ACC112 (cell line): ENCODE results near the gene CALR3.
"Not testable (repeated sequence)": the region's sequence is repeated elsewhere in the genome, so short reads cannot be mapped to it uniquely, and the experiment has no call there.

Source experiments
- H2AFZ ChIP-seq: fragments of 200-600 bp; sonication (generic); one replicate; pipeline ENCODE4 v1.6.0; 2017; ENCODE audit warnings: antibody characterized with exemption, low read length; ENCODE audit not compliant: unreplicated experiment
- H3K27ac ChIP-seq: fragments of 200-600 bp; sonication (generic); 2 replicates; pipeline ENCODE4 v1.5.1; 2014; ENCODE audit warnings: low read depth, mild to moderate bottlenecking, antibody characterized with exemption, low read length, moderate library complexity
- H3K27me3 ChIP-seq: fragments of 200-600 bp; sonication (generic); 2 replicates; pipeline ENCODE4 v1.6.1; 2014; ENCODE audit warnings: mild to moderate bottlenecking, antibody characterized with exemption, low read length, moderate library complexity, mixed read lengths; ENCODE audit not compliant: insufficient read depth
- H3K36me3 ChIP-seq: fragments of 200-600 bp; sonication (generic); 2 replicates; pipeline ENCODE4 v1.6.1; 2016; ENCODE audit warnings: mild to moderate bottlenecking, antibody characterized with exemption, low read length, moderate library complexity, mixed read lengths; ENCODE audit not compliant: insufficient read depth
- H3K4me1 ChIP-seq: fragments of 200-600 bp; sonication (generic); one replicate; pipeline ENCODE4 v1.6.1; 2016; ENCODE audit warnings: low read length, mixed read lengths; ENCODE audit not compliant: insufficient read depth, unreplicated experiment, control insufficient read depth
- H3K4me3 ChIP-seq: fragments of 200-600 bp; sonication (generic); 2 replicates; pipeline ENCODE4 v1.5.1; 2014; ENCODE audit warnings: mild to moderate bottlenecking, low read depth, low read length
- H3K79me2 ChIP-seq: fragments of 200-600 bp; sonication (generic); one replicate; pipeline ENCODE4 v1.6.0; 2016; ENCODE audit warnings: low read length; ENCODE audit not compliant: control insufficient read depth, unreplicated experiment, insufficient read depth

Gene CALR3

GRCh38 chr19:16482745-16483144 is 13.2 kb downstream of the CALR3 start:
- Histone ChIP-seq H3K79me2 (no peaks in the 10 kb centered on the region), H3K36me3 (no peaks in the 10 kb centered on the region), H2AFZ (no peak overlapping the region), H3K4me3 (no peak overlapping the region), H3K27ac (no peak overlapping the region), H3K27me3 (no peaks in the 10 kb centered on the region), H3K4me1 (no peaks in the 10 kb centered on the region)

GRCh38 chr19:16477311-16477710 is 18.7 kb downstream of the CALR3 start:
- Histone ChIP-seq H3K27ac (no peak overlapping the region), H3K79me2 (no peaks in the 10 kb centered on the region), H3K36me3 (no peaks in the 10 kb centered on the region), H3K4me3 (no peak overlapping the region), H3K27me3 (no peaks in the 10 kb centered on the region), H2AFZ (no peak overlapping the region), H3K4me1 (no peaks in the 10 kb centered on the region)

- H3K27me3 ChIP-seq: no peaks in the 10 kb centered on the region
- no peak overlapping the region for H3K4me3 ChIP-seq
- H3K79me2 ChIP-seq: peaks cover 2% of the 10 kb centered on the region
- no peaks in the 10 kb centered on the region for H3K36me3 ChIP-seq
- no peak overlapping the region for H3K27ac ChIP-seq
- H2AFZ ChIP-seq: no peak overlapping the region
- H3K4me1 ChIP-seq: no peaks in the 10 kb centered on the region
These were observed 19.6 kb downstream of the CALR3 start for GRCh38 chr19:16476401-16476800.

GRCh38 chr19:16473875-16474392 is 22.0 kb downstream of the CALR3 start:
- Histone ChIP-seq H3K79me2 (peaks cover 25% of the 10 kb centered on the region), H2AFZ (no peak overlapping the region), H3K27me3 (no peaks in the 10 kb centered on the region), H3K4me3 (no peak overlapping the region), H3K27ac (no peak overlapping the region), H3K36me3 (no peaks in the 10 kb centered on the region), H3K4me1 (no peaks in the 10 kb centered on the region)

- H3K4me3 ChIP-seq: no peak overlapping the region
- no peak overlapping the region for H2AFZ ChIP-seq
- H3K4me1 ChIP-seq: no peaks in the 10 kb centered on the region
These were observed 23.0 kb downstream of the CALR3 start for GRCh38 chr19:16472992-16473391.

GRCh38 chr19:16472559-16472899 is 23.4 kb downstream of the CALR3 start:
- not testable (repeated sequence) for H3K27me3 ChIP-seq, H3K4me1 ChIP-seq, H3K36me3 ChIP-seq
- peak overlapping the region; percentile 85 for H3K4me3 ChIP-seq
- H3K79me2 ChIP-seq: peaks cover 39% of the 10 kb centered on the region
- H3K27ac ChIP-seq: peak overlapping the region; percentile 52; the same call in 1 of the 2 replicates
- peak overlapping the region; percentile 60 for H2AFZ ChIP-seq

More at GRCh38 chr19:16472992-16473391, 23.0 kb downstream of the CALR3 start:
- H3K36me3 ChIP-seq: no peaks in the 10 kb centered on the region
- H3K79me2 ChIP-seq: peaks cover 34% of the 10 kb centered on the region
- no peaks in the 10 kb centered on the region for H3K27me3 ChIP-seq
- no peak overlapping the region for H3K27ac ChIP-seq

GRCh38 chr19:16470911-16471811 is 24.8 kb downstream of the CALR3 start:
- H3K4me1 ChIP-seq: no peaks in the 10 kb centered on the region
- no peak overlapping the region for H2AFZ ChIP-seq
- H3K27ac ChIP-seq: no peak overlapping the region; the same call in 1 of the 2 replicates

GRCh38 chr19:16470541-16470910 is 25.4 kb downstream of the CALR3 start:
- peak overlapping the region; percentile 8; the same call in 1 of the 2 replicates for H3K27ac ChIP-seq
- H2AFZ ChIP-seq: no peak overlapping the region
- H3K36me3 ChIP-seq: no peaks in the 10 kb centered on the region
- peaks cover 54% of the 10 kb centered on the region for H3K79me2 ChIP-seq
- peak overlapping the region; percentile 86 for H3K4me3 ChIP-seq
- no peaks in the 10 kb centered on the region for H3K4me1 ChIP-seq
- no peaks in the 10 kb centered on the region for H3K27me3 ChIP-seq

More at GRCh38 chr19:16470911-16471811, 24.8 kb downstream of the CALR3 start:
- peak overlapping the region; percentile 86 for H3K4me3 ChIP-seq
- H3K79me2 ChIP-seq: peaks cover 50% of the 10 kb centered on the region
- no peaks in the 10 kb centered on the region for H3K27me3 ChIP-seq
- no peaks in the 10 kb centered on the region for H3K36me3 ChIP-seq

GRCh38 chr19:16467581-16467980 is 28.4 kb downstream of the CALR3 start:
- Histone ChIP-seq H3K36me3 (no peaks in the 10 kb centered on the region), H3K27ac (no peak overlapping the region), H3K79me2 (peaks cover 82% of the 10 kb centered on the region), H2AFZ (no peak overlapping the region), H3K4me1 (peaks cover 7% of the 10 kb centered on the region), H3K4me3 (no peak overlapping the region), H3K27me3 (no peaks in the 10 kb centered on the region)

GRCh38 chr19:16466802-16467427 is 29.1 kb downstream of the CALR3 start:
- not testable (repeated sequence) for H3K4me1 ChIP-seq

More at GRCh38 chr19:16466802-16467427, 29.1 kb downstream of the CALR3 start:
- H3K27ac ChIP-seq, H2AFZ ChIP-seq, H3K36me3 ChIP-seq, H3K27me3 ChIP-seq, H3K4me3 ChIP-seq: not testable (repeated sequence)
- H3K79me2 ChIP-seq: peaks cover 86% of the 10 kb centered on the region
